ENCODE measurements around the gene OR11H7. TPM values are rescaled to one million over a fixed set of nuclear protein-coding genes. Genes with fewer than 3 reads are reported as not detected.

OR11H7 gene
- total RNA-seq (2011; cell fraction: chromatin; rRNA removed; ENCODE audit: low replicate concordance) = not detected in 2 replicates
- total RNA-seq (2011; cell fraction: nucleolus; rRNA removed) = not detected in 2 replicates
- total RNA-seq (2011; cell fraction: nucleoplasm; rRNA removed) = not detected in 2 replicates
- total RNA-seq (2014; rRNA removed) (not detected in 2 replicates), total RNA-seq (2014; rRNA removed; fragmentation: Illumina TruSeq; extraction: Trizol) (not detected in 2 replicates), total RNA-seq (2015; rRNA removed; fragmentation: Illumina TruSeq; extraction: Trizol) (not detected in 2 replicates), total RNA-seq (2021) (not detected in 2 replicates), polyA plus RNA-seq (2011; rRNA removed) (not detected in 2 replicates), polyA plus RNA-seq (2014; fragmentation: Illumina TruSeq; extraction: Trizol) (not detected in 2 replicates), polyA plus RNA-seq (2014; fragmentation: Nextera tagmentation; extraction: Ambion mirVana) (not detected), polyA plus RNA-seq (2014; rRNA removed) (not detected in 2 replicates), polyA minus RNA-seq (2011; rRNA and poly(A)+ RNA removed) (not detected in 2 replicates), Bru-seq, nascent RNA (not detected), BruChase-seq, experiment 1, labeled RNA remaining after a 2-hour chase (not detected), BruChase-seq, experiment 2, labeled RNA remaining after a 6-hour chase (not detected)
- polyA plus RNA-seq (2011; cell fraction: cytosol; rRNA removed) = not detected in 2 replicates
- not detected in 2 replicates for polyA plus RNA-seq (2011; cell fraction: nucleus; rRNA removed)
- polyA plus RNA-seq (2012) = not detected in 2 replicates
- polyA minus RNA-seq (2011; cell fraction: cytosol; rRNA and poly(A)+ RNA removed) = not detected in 2 replicates
- polyA minus RNA-seq (2011; cell fraction: nucleus; rRNA and poly(A)+ RNA removed) = not detected in 2 replicates
- long read RNA-seq, experiment 1 = 0 reads
- long read RNA-seq, experiment 2 = 0 reads
- long read RNA-seq, experiment 3 = 0 reads

GRCh38 chr14:20228681-20229080 lies at the start of gene OR11H7:
Gene OR11H7, plus strand, starts transcription at chr14:20228981.
- no peak for FAIRE-seq
- no peak within 1 kb of the TSS for H2AFZ ChIP-seq (ENCODE audit: low read depth, low read length)
- H3K4me3 ChIP-seq = no peak within 1 kb of the TSS
- H3K9me3 ChIP-seq (replicated peaks; ENCODE audit: control insufficient read depth, insufficient read depth, low read depth, low read length) = no peaks in the 10 kb centered on the region
- no peak within 1 kb of the TSS for H3K27ac ChIP-seq (ENCODE audit: extremely low read depth, low read depth, low read length)
- no peaks in the 10 kb centered on the region for H4K20me1 ChIP-seq (replicated peaks; ENCODE audit: control insufficient read depth, insufficient read depth, low read length)
- no peaks in the 10 kb centered on the region for H3K9me1 ChIP-seq (ENCODE audit: control insufficient read depth, insufficient read depth, low read length)
- no peak for ATAC-seq
- BruUV-seq (replicated peaks) = no TSS peak
- 7% methylated on average over 1 of the region's 1 CpG for WGBS (ENCODE audit: insufficient coverage, low coverage, missing lambda C conversion rate)
- H3K27me3 ChIP-seq (ENCODE audit: control insufficient read depth in 2 of 2, insufficient read depth in 2 of 2, low read length in 2 of 2) = no peaks in the 10 kb centered on the region
- in situ Hi-C loops (cut with MboI) = no loop called here
- H3K36me3 ChIP-seq (ENCODE audit: control insufficient read depth, insufficient read depth, low read length) = no peaks in the 10 kb centered on the region
- H3K79me2 ChIP-seq (ENCODE audit: control insufficient read depth, insufficient read depth, low read length) = no peaks in the 10 kb centered on the region
- POLR2A ChIA-PET = no interaction called here
- TF ChIP-seq XRCC4 (IDR thresholded peaks at IDR 0.05; ENCODE audit: extremely low read depth, insufficient read depth, insufficient read length) (no peak), CHD1 (IDR thresholded peaks at IDR 0.05; ENCODE audit: low read length) (no peak), ZNF609 (CRISPR knock-in tag; IDR thresholded peaks at IDR 0.05; ENCODE audit: borderline replicate concordance) (no peak), ZNF639 (CRISPR knock-in tag; conservative IDR thresholded peaks at IDR 0.05 in 1 of 2, IDR thresholded peaks at IDR 0.05 in 1 of 2) (no peak), THRB (CRISPR knock-in tag; conservative IDR thresholded peaks at IDR 0.05) (no peak), ZNF507 (tag; conservative IDR thresholded peaks at IDR 0.05) (no peak), PRPF4 (IDR thresholded peaks at IDR 0.05; ENCODE audit: insufficient read depth, low read depth, low read length, poor library complexity, severe bottlenecking) (no peak), MCM3 (IDR thresholded peaks at IDR 0.05) (no peak), CHCHD3 (CRISPR knock-in tag; IDR thresholded peaks at IDR 0.05) (no peak)
- no peak for DNase-seq (ENCODE audit: extremely low read depth in 1 of 4, low spot score in 3 of 4)
- peaks cover 0 to 3% of the 10 kb centered on the region in 2 experiments; a peak in 1 of 5 replicates for H3K4me1 ChIP-seq (replicated peaks in 1 of 2; ENCODE audit: control insufficient read depth in 2 of 2, insufficient read depth in 2 of 2, low read length in 2 of 2)
- no peak within 1 kb of the TSS for H3K9ac ChIP-seq (ENCODE audit: insufficient read depth in 1 of 2, low read depth in 2 of 2, low read length in 2 of 2)
- intact Hi-C loops (cut with micrococcal nuclease) = no loop called here
- no peak within 1 kb of the TSS for H3K4me2 ChIP-seq (ENCODE audit: insufficient read depth, low read length)
- CTCF ChIA-PET (ENCODE audit: low intra/inter-chr PET ratio) = no interaction called here
